Gastroesophageal sphincter (tissue), 4 donors: ENCODE measurements around the gene CEBPZ. TPM values are rescaled to one million over a fixed set of nuclear protein-coding genes. Genes with fewer than 3 reads are reported as not detected.
"Not testable (repeated sequence)": the region's sequence is repeated elsewhere in the genome, so short reads cannot be mapped to it uniquely, and the experiment has no call there.

Experiments used
- ATAC-seq: fragments of 150-250 bp; one replicate; pipeline ENCODE4 v1.9.1; 2016; ENCODE audit warnings: mild to moderate bottlenecking, moderate library complexity
- H3K27ac ChIP-seq, 4 donors: fragments of 200-600 bp; sonication (generic) in 3 of 4; 1 replicate in 3 of 4; 2 replicates in 1 of 4; pipeline ENCODE4 v1.5.1; 2016 to 2019
- H3K27me3 ChIP-seq: fragments of 200-600 bp; sonication (generic); one replicate; pipeline ENCODE4 v1.5.1; 2019
- H3K36me3 ChIP-seq, 2 donors: fragments of 200-600 bp; sonication (generic); one replicate each; pipeline ENCODE4 v1.5.1; 2019; ENCODE audit warnings: control low read depth in 1 of 2
- H3K4me1 ChIP-seq, 3 donors: fragments of 200-600 bp; sonication (generic); 1 replicate in 2 of 3; 2 replicates in 1 of 3; pipeline ENCODE4 v1.5.1; 2016 to 2019; ENCODE audit warnings: control low read depth in 2 of 3
- H3K4me3 ChIP-seq, 2 donors: fragments of 200-600 bp; sonication (generic); one replicate each; pipeline ENCODE4 v1.5.1; 2019; ENCODE audit warnings: mild to moderate bottlenecking in 1 of 2, moderate library complexity in 1 of 2
- H3K9me3 ChIP-seq, 3 donors: fragments of 200-600 bp; sonication (generic); one replicate each; pipeline ENCODE4 v1.5.1; 2017 to 2019; ENCODE audit warnings: control low read depth in 2 of 3
- EP300 ChIP-seq: sonication (generic); formaldehyde crosslinking; IDR thresholded peaks from one replicate; pipeline ENCODE4 v1.6.1; 2017; ENCODE audit warnings: antibody characterized with exemption, mild to moderate bottlenecking
- POLR2A ChIP-seq, 2 donors: fragments of 450-650 bp; IDR thresholded peaks; one replicate each; pipeline ENCODE4 v1.6.1; 2017; ENCODE audit warnings: antibody characterized with exemption in 2 of 2, mild to moderate bottlenecking in 2 of 2, moderate library complexity in 1 of 2
- POLR2AphosphoS5 ChIP-seq: sonication (generic); formaldehyde crosslinking; IDR thresholded peaks from one replicate; pipeline ENCODE4 v1.6.1; 2017; ENCODE audit warnings: antibody characterized with exemption
- WGBS, 2 donors: methylation state at CpG; one replicate each; pipeline ENCODE4 v1.1.5; 2018; ENCODE audit warnings: low coverage in 1 of 2; 5-methylcytosine and 5-hydroxymethylcytosine counted together
- total RNA-seq, 4 donors: library from RNA; depleted of rRNA; stranded (reverse); fragments of >200 nt; gene quantifications; one replicate each; pipeline ENCODE4 v1.1.0, GENCODE V29; 2016
- TF ChIP-seq, protein P1 (sequence below), 4 experiments: fragments of 200-600 bp in 2 of 4; fragments of 450-650 bp in 2 of 4; sonication (generic) in 1 of 4; IDR thresholded peaks; one replicate each; pipeline ENCODE4 v1.5.1; 2017 to 2019; ENCODE audit warnings: antibody characterized with exemption in 4 of 4, mild to moderate bottlenecking in 2 of 4, moderate library complexity in 2 of 4

Gene CEBPZ
- total RNA-seq, 4 donors from 2014 or later = 22.1 to 48.9 (median 41.8) TPM

DNA sequence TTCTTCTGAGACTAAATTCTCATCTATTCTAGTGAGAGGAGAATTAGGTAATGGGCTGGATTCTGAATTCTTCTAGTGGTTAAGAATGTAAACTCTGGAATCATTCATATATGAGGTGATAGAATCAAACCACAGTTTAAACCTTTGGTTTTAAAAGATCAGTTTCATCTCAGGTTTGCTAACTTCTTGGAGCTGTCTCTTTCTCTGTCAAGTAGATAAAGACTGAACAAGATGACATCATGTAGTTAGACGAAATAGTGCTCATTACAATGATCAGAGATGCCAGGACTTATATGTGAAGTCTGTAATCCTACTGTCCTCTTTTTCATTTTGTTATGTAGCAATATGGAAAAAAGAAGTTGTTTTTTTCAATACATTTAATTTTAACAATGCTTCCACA lies 30.2 kb downstream of the CEBPZ start:
- Histone ChIP-seq H3K4me3 (no peak overlapping the region), H3K27me3 (no peaks in the 10 kb centered on the region), H3K36me3 (peaks cover 0 to 67% of the 10 kb centered on the region in 2 donors), H3K9me3 (peaks cover 0 to 8% (median 0%) of the 10 kb centered on the region in 3 donors), H3K4me1 (peaks cover 0 to 25% (median 0%) of the 10 kb centered on the region in 3 donors), H3K27ac (no peak overlapping the region)
- ATAC-seq = no peak
- no peak for TF ChIP-seq POLR2A (IDR thresholded peaks at IDR 0.05)
- TF ChIP-seq POLR2AphosphoS5 = no peak
- TF ChIP-seq, protein P1, sequence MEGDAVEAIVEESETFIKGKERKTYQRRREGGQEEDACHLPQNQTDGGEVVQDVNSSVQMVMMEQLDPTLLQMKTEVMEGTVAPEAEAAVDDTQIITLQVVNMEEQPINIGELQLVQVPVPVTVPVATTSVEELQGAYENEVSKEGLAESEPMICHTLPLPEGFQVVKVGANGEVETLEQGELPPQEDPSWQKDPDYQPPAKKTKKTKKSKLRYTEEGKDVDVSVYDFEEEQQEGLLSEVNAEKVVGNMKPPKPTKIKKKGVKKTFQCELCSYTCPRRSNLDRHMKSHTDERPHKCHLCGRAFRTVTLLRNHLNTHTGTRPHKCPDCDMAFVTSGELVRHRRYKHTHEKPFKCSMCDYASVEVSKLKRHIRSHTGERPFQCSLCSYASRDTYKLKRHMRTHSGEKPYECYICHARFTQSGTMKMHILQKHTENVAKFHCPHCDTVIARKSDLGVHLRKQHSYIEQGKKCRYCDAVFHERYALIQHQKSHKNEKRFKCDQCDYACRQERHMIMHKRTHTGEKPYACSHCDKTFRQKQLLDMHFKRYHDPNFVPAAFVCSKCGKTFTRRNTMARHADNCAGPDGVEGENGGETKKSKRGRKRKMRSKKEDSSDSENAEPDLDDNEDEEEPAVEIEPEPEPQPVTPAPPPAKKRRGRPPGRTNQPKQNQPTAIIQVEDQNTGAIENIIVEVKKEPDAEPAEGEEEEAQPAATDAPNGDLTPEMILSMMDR (IDR thresholded peaks at IDR 0.05) = no peak
- no peak for TF ChIP-seq EP300
- 42 to 78% methylated on average over 1 of the region's 1 CpG for WGBS, 2 donors

DNA sequence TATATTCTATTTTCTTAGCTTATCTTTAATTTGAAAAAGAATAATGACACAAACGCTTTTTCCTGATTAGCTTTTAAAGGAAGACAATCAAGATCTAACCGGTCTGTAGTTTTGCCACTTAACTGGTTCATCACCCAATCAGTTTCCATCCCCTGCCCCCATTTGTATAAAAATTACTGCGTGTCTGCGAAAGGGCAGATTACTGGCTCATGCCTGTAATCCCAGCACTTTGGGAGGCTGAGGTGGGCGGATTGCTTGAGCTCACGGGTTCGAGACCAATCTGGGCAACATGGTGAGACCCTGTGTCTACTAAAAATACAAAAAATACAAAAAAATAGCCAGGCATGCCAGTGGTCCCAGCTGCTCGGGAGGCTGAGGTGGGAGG lies 32.7 kb downstream of the CEBPZ start:
- ATAC-seq = no peak

DNA sequence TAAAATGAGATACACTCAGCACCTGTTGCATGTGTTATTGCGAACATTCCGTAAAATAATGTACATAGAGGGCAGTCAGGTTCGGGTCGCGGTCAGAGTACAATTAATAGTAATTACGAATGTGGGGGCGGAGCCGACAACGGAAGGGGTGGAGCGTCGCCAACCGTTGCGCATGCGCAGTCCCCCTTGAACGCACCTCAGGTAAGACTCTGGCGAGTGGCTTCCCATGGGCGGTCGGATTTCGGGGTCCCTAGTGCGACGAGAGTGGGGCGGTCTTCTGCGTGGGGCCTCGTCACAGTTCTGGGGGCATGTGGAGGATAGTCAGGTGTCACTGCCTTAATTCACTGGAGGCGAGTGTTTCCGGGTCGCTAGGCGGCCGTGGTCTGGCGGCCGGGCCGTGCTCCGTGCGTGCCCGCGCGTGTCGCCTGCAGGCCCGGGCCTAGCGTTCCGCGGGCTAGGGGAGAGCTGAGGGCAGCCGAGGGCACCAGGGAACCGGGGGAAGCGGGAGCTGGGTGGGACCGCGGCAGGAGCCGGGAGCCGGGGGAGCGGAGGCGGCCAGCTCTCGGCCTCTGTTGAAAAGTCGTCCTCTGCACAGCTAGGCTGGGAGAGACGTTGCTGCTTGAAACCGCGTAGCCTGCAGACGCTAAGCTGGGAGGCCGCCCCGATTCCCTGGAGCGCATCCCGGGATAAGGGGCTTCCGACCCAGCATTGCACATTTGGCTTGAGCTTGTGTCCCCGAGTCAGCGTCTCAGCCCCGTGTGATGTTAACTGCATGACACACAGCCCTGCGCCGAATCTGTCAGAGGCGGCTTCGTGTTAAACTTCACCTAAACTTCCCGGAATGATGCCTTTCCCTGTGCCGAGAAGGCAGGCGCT lies 34.8 kb downstream of the CEBPZ start, which contains the start of gene CEBPZOS:
CEBPZOS (plus strand) TSS at position 177 of the 876 bp plus-strand sequence. CDS start 3,209 bp downstream, outside the sequence.
- WGBS, 2 donors = 1 to 6% methylated on average over 15 to 21 of the region's 72 CpGs
- Histone ChIP-seq H3K4me3 (peak within 1 kb of the TSS; percentile 87 to 91), H3K27ac (peak within 1 kb of the TSS; percentile 57 to 95 (median 92)), H3K36me3 (peaks cover 0 to 21% of the 10 kb centered on the region in 2 donors), H3K27me3 (no peaks in the 10 kb centered on the region), H3K4me1 (peaks cover 0 to 30% (median 0%) of the 10 kb centered on the region in 3 donors), H3K9me3 (no peaks in the 10 kb centered on the region)
- no peak for TF ChIP-seq EP300
- peak; percentile 88 for TF ChIP-seq POLR2AphosphoS5
- peak; percentile 47 to 48 for TF ChIP-seq POLR2A (IDR thresholded peaks at IDR 0.05)
- TF ChIP-seq, protein P1 (IDR thresholded peaks at IDR 0.05) = peak in 3 of 4 experiments; percentile 4 to 19 (median 19)
- peak; percentile 92 for ATAC-seq

More for the DNA sequence above, 32.7 kb downstream of the CEBPZ start:
- peaks cover 0 to 42% of the 10 kb centered on the region in 2 donors for H3K36me3 ChIP-seq
- H3K27ac ChIP-seq = no peak overlapping the region
- H3K4me1 ChIP-seq = peaks cover 0 to 30% (median 0%) of the 10 kb centered on the region in 3 donors
- no peak overlapping the region for H3K4me3 ChIP-seq
- TF ChIP-seq POLR2A (IDR thresholded peaks at IDR 0.05) = no peak
- peaks cover 0 to 2% (median 0%) of the 10 kb centered on the region in 3 donors for H3K9me3 ChIP-seq
- H3K27me3 ChIP-seq = no peaks in the 10 kb centered on the region
- WGBS, 2 donors = 91 to 93% methylated on average over 5 to 8 of the region's 8 CpGs

DNA sequence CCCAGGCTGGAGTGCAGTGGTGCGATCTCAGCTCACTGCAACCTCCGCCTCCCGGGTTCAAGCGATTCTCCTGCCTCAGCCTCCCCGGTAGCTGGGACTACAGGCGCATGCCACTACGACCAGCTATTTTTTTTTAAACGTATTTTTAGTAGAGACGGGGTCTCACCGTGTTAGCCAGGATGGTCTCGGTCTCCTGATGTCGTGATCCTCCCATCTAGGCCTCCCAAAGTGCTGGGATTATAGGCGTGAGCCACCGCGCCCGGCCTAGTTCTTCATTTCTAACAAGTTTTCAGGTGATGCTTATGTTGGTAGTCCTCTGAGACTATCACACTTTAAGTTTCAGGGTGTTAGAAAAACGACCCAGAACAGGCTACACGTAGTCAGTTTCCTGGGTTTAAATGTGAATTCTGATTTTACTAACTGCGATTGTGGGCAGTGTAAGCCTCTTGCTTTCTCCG lies 35.5 kb downstream of the CEBPZ start:
- H3K36me3 ChIP-seq = peaks cover 0 to 14% of the 10 kb centered on the region in 2 donors
- H3K4me1 ChIP-seq = peaks cover 0 to 30% (median 0%) of the 10 kb centered on the region in 3 donors
- ATAC-seq = peak; percentile 15
- H3K27ac ChIP-seq = peak overlapping the region; percentile 57 to 95 (median 92)
- H3K4me3 ChIP-seq = peak overlapping the region; percentile 87 to 91
- WGBS, 2 donors = 40 to 72% methylated on average over 4 to 12 of the region's 20 CpGs
- H3K9me3 ChIP-seq, H3K27me3 ChIP-seq: not testable (repeated sequence)

DNA sequence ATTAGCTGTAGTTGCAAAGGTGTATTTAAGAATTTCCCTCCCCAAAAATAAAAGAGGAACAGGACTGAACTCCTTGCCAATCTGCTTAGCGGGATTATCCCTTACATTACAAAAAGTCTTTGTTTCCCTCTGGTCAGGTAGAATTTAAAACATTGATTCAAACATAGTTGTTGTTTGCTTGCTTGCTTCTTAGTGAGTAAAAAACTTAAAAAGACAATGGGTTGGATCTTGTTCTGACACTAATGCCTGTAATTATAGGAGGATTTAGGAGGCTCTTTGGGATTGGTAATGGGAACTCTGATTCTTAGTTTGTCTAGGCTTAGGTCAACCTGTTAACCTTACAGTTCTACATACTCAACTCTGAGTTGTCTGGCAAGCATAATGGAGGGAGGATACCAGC lies 38.8 kb downstream of the CEBPZ start:
- no peak overlapping the region for H3K4me3 ChIP-seq
- H3K27ac ChIP-seq = no peak overlapping the region
- H3K36me3 ChIP-seq = no peaks in the 10 kb centered on the region
- ATAC-seq = no peak
- H3K4me1 ChIP-seq = peaks cover 0 to 13% (median 0%) of the 10 kb centered on the region in 3 donors
- WGBS, 2 donors = 85 to 89% methylated on average over 1 of the region's 1 CpG
- TF ChIP-seq POLR2AphosphoS5 = no peak
- no peaks in the 10 kb centered on the region for H3K9me3 ChIP-seq
- H3K27me3 ChIP-seq = no peaks in the 10 kb centered on the region

DNA sequence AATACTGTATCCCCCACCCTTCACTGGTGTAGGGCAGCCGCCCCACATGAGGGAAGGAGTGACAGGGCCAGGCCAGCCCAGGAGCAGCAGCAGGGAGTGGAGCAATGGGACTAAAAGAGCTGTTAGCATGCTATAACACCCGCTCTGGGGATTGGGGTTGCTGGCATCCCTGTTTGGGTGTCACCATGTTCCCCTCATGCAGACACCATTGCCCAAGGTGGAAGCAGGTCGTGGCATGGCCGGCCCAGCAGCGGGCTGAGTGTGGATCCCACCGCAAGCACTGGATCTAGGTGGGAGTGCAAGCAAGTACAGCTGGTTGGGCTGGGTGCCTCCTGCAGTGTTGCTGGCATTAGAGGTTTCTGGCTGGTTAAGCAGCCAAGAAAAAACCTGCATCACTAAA lies 39.6 kb downstream of the CEBPZ start:
- H3K27ac ChIP-seq = no peak overlapping the region
- no peak for TF ChIP-seq POLR2A (IDR thresholded peaks at IDR 0.05)
- no peak for TF ChIP-seq EP300
- TF ChIP-seq, protein P1 (IDR thresholded peaks at IDR 0.05) = no peak
- ATAC-seq = no peak
- H3K27me3 ChIP-seq = no peaks in the 10 kb centered on the region
- H3K36me3 ChIP-seq = no peaks in the 10 kb centered on the region
- 86% methylated on average over 1 of the region's 6 CpGs; no CpG with 5 or more reads in 1 of the 2 donors for WGBS, 2 donors
- H3K4me3 ChIP-seq = no peak overlapping the region
- H3K4me1 ChIP-seq = peaks cover 0 to 5% (median 0%) of the 10 kb centered on the region in 3 donors
- no peaks in the 10 kb centered on the region for H3K9me3 ChIP-seq
